Ishikawa (cell line): ENCODE results near the gene TRIP10.
A peak's percentile ranks its signal among the peaks of the same experiment; 100 is the strongest.

Experiments used
- CEBPB ChIP-seq: IDR thresholded peaks from 2 replicates; pipeline ENCODE4 v1.6.1; 2012
- CREB1 ChIP-seq: IDR thresholded peaks from 2 replicates; pipeline ENCODE4 v1.6.1; 2012; ENCODE audit warnings: low read depth
- EGR1 ChIP-seq: IDR thresholded peaks from 2 replicates; pipeline ENCODE4 v1.6.1; 2012
- EP300 ChIP-seq: IDR thresholded peaks from 2 replicates; pipeline ENCODE4 v1.6.1; 2012; ENCODE audit warnings: borderline replicate concordance
- FOXM1 ChIP-seq: IDR thresholded peaks from 2 replicates; pipeline ENCODE4 v1.6.1; 2012; ENCODE audit warnings: low read depth, borderline replicate concordance
- NFIC ChIP-seq: IDR thresholded peaks from 2 replicates; pipeline ENCODE4 v1.6.1; 2012
- RAD21 ChIP-seq: IDR thresholded peaks from 2 replicates; pipeline ENCODE4 v1.6.1; 2012; ENCODE audit warnings: low read depth
- TAF1 ChIP-seq: IDR thresholded peaks from 2 replicates; pipeline ENCODE4 v1.6.1; 2012; ENCODE audit warnings: low read depth, mild to moderate bottlenecking
- TCF12 ChIP-seq: IDR thresholded peaks from 2 replicates; pipeline ENCODE4 v1.6.1; 2012; ENCODE audit warnings: low read depth
- TEAD4 ChIP-seq: IDR thresholded peaks from 2 replicates; pipeline ENCODE4 v1.6.1; 2012
- YY1 ChIP-seq: IDR thresholded peaks from 2 replicates; pipeline ENCODE4 v1.6.1; 2012; ENCODE audit warnings: low read depth
- ZBTB7A ChIP-seq: IDR thresholded peaks from 2 replicates; pipeline ENCODE4 v1.6.1; 2012; ENCODE audit warnings: low read depth
- TF ChIP-seq, protein P1 (sequence below): IDR thresholded peaks from 2 replicates; pipeline ENCODE4 v1.6.1; 2012; ENCODE audit warnings: low read depth, mild to moderate bottlenecking
- TF ChIP-seq, protein P2 (sequence below): IDR thresholded peaks from 2 replicates; pipeline ENCODE4 v1.6.1; 2012
- TF ChIP-seq, protein P3 (sequence below): IDR thresholded peaks from 2 replicates; pipeline ENCODE4 v1.6.1; 2012

Gene TRIP10

DNA sequence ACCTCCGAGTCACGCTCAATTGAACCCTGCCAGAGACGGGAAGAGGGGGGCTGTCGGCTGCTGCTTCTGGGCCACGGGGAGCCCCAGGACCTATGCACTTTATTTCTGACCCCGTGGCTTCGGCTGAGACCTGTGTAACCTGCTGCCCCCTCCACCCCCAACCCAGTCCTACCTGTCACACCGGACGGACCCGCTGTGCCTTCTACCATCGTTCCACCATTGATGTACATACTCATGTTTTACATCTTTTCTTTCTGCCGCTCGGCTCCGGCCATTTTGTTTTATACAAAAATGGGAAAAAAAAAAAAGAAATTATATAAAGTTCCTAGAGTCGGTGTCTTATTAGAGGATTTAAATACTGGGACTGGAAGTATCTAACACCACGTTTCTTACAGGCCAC, 11.7 kb downstream of the TRIP10 start:
- no peak for TF ChIP-seq CREB1
- no peak for TF ChIP-seq TCF12
- no peak for TF ChIP-seq FOXM1
- TF ChIP-seq, protein P1, sequence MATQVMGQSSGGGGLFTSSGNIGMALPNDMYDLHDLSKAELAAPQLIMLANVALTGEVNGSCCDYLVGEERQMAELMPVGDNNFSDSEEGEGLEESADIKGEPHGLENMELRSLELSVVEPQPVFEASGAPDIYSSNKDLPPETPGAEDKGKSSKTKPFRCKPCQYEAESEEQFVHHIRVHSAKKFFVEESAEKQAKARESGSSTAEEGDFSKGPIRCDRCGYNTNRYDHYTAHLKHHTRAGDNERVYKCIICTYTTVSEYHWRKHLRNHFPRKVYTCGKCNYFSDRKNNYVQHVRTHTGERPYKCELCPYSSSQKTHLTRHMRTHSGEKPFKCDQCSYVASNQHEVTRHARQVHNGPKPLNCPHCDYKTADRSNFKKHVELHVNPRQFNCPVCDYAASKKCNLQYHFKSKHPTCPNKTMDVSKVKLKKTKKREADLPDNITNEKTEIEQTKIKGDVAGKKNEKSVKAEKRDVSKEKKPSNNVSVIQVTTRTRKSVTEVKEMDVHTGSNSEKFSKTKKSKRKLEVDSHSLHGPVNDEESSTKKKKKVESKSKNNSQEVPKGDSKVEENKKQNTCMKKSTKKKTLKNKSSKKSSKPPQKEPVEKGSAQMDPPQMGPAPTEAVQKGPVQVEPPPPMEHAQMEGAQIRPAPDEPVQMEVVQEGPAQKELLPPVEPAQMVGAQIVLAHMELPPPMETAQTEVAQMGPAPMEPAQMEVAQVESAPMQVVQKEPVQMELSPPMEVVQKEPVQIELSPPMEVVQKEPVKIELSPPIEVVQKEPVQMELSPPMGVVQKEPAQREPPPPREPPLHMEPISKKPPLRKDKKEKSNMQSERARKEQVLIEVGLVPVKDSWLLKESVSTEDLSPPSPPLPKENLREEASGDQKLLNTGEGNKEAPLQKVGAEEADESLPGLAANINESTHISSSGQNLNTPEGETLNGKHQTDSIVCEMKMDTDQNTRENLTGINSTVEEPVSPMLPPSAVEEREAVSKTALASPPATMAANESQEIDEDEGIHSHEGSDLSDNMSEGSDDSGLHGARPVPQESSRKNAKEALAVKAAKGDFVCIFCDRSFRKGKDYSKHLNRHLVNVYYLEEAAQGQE, result no peak
- TF ChIP-seq YY1, result no peak
- TF ChIP-seq TAF1, result no peak
- TF ChIP-seq CEBPB, result no peak
- no peak for TF ChIP-seq NFIC
- TF ChIP-seq, protein P2, sequence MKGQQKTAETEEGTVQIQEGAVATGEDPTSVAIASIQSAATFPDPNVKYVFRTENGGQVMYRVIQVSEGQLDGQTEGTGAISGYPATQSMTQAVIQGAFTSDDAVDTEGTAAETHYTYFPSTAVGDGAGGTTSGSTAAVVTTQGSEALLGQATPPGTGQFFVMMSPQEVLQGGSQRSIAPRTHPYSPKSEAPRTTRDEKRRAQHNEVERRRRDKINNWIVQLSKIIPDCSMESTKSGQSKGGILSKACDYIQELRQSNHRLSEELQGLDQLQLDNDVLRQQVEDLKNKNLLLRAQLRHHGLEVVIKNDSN, result no peak
- TF ChIP-seq EGR1, result no peak
- TF ChIP-seq, protein P3, sequence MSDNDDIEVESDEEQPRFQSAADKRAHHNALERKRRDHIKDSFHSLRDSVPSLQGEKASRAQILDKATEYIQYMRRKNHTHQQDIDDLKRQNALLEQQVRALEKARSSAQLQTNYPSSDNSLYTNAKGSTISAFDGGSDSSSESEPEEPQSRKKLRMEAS, result no peak
- TF ChIP-seq EP300, result no peak
- TF ChIP-seq ZBTB7A, result no peak
- no peak for TF ChIP-seq TEAD4

DNA sequence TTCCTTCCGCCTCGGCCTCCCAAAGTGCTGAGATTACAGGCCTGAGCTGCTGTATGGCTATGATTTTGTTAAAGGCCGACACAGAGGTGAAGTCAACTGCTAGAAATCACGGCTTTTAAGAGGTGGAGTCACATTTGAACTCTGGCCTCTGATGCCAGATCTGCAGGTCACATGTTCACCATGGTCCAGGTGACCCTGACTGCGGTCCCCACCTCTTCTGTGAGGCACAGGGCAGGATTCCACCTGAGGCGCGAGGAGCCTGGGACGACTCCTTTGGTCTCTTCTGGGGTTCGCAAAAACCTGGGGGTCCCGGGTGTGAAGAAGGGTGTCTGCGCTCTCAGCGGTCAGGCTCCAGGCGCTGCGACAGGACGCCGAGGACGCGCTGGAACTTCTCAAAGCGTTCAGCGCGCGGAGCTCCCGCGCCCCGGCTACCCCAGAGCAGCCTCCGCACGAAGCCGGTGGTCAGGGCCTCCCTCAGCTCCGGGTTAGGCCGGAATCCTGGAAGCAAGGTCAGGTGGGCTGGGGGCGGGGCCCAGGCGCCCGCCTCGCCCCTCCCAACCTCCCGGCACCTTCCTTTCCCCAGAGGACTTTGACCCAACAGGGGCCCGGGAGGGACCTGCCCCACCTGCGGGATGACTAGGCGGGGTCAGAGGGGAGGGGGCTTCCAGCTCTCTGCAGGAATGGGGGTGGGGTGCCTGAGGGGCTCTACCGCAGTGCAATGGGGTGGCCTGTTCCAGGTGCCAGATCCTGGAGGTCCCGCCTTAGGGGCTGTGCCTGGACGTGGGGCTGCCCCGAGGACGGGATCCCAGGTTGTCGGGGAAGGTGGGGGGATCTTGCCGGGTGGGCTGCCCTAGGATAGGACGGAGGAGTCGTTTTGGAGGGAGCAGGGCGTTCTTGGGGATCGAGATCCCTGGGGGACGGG, 13.0 kb downstream of the TRIP10 start:
- TF ChIP-seq, protein P3, result no peak
- TF ChIP-seq YY1 (no peak), CREB1 (no peak), TEAD4 (no peak), NFIC (no peak), FOXM1 (no peak), TCF12 (no peak), CEBPB (no peak), TAF1 (no peak), RAD21 (no peak)
- TF ChIP-seq, protein P1, result no peak
- TF ChIP-seq, protein P2, result no peak

DNA sequence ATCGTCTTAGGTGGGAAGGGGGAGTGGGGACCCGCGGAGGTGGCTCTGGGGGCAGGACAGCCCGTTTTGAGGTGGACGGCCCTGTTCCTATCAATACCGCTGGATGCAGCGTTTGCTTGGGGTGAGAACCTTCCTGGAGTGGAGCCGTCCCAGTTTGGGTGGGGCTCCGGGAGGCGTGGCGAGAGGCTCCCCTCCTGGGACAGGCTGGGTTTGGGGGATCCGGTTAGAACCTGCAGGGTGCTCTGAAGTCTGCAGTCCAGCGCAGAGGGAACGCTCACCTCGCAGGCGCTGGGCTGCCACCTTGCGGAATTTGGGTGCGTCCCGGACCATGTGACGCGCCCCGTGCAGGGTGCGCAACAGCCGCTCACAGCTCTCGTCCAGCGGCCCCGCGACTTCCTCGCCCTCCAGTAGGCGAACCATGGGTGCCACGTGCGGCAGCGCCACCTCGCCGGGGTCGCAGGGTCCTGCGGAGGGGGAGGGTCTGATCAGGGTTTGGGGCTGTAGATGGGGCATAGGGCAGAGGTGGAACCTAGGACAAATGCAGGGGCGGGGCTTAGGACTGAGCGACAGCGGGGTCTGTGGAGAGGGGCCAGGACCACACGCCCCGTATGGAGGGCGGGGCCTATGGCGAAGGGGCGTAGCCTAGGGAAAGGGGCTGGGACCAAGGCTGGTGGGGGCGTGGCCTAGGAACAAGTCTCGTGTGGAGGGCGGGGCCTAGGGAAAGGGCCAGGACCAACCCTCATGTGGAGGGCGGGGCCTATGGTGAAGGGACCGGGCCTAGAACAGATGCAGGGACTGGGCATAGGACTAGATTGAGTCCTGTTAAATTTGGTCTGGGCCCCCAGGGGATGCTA, 13.9 kb downstream of the TRIP10 start:
- TF ChIP-seq, protein P2, result peak; percentile 28
- TF ChIP-seq, protein P1, result no peak
- TF ChIP-seq ZBTB7A, result no peak

DNA sequence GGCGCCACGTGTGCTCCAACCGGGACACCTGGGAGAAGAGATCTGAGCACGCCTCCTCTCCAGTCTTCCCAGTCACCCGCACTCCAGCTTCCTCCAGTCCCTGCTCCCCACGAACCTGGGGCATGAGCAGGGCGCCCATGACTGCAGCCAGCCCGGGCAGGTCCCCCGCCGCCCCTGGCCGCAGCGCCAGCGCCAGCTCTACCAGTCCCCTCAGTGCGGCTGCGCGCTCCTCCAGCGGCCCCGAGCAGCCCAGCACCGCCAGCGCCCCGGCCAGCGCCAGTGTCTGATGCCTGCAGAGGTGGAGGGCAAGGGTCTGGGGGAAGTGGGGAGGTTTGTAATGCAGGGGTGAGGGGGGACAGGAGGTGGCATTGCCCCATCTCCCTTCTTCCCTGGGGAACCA, 14.7 kb downstream of the TRIP10 start:
- no peak for TF ChIP-seq EP300
- no peak for TF ChIP-seq CEBPB
- no peak for TF ChIP-seq CREB1
- TF ChIP-seq, protein P1, result no peak
- TF ChIP-seq YY1, result no peak
- no peak for TF ChIP-seq TAF1
- TF ChIP-seq, protein P2, result no peak
- TF ChIP-seq ZBTB7A, result no peak
- no peak for TF ChIP-seq RAD21
- TF ChIP-seq FOXM1, result no peak
- TF ChIP-seq NFIC, result no peak
- TF ChIP-seq TEAD4, result no peak
- no peak for TF ChIP-seq EGR1
